HEK293 (cell line): ENCODE results near the gene TP53I3.

Experiments used
- EGR2 ChIP-seq: fragments of 450-650 bp; formaldehyde crosslinking; IDR thresholded peaks from 2 replicates; pipeline ENCODE4 v1.5.1; 2016; ENCODE audit warnings: low read depth, missing biosample characterization, missing genetic modification characterization
- GLI2 ChIP-seq: fragments of 450-650 bp; formaldehyde crosslinking; IDR thresholded peaks from 2 replicates; pipeline ENCODE4; 2017; ENCODE audit warnings: missing biosample characterization, missing genetic modification characterization, low read depth, borderline replicate concordance
- IKZF3 ChIP-seq: fragments of 450-650 bp; IDR thresholded peaks from 2 replicates; pipeline ENCODE4 v1.5.0; 2018; ENCODE audit warnings: missing biosample characterization, mild to moderate bottlenecking, missing genetic modification characterization, moderate library complexity
- INSM2 ChIP-seq: fragments of 450-650 bp; formaldehyde crosslinking; IDR thresholded peaks from 2 replicates; pipeline ENCODE4 v1.5.1; 2016; ENCODE audit warnings: missing biosample characterization, missing genetic modification characterization
- KLF7 ChIP-seq: fragments of 450-650 bp; formaldehyde crosslinking; IDR thresholded peaks from 2 replicates; pipeline ENCODE4 v1.5.1; 2016; ENCODE audit warnings: missing biosample characterization, missing genetic modification characterization, borderline replicate concordance
- OSR2 ChIP-seq: fragments of 450-650 bp; formaldehyde crosslinking; IDR thresholded peaks from 2 replicates; pipeline ENCODE4 v1.5.1; 2016; ENCODE audit warnings: missing biosample characterization, missing genetic modification characterization
- PRDM1 ChIP-seq: fragments of 450-650 bp; formaldehyde crosslinking; IDR thresholded peaks from 2 replicates; pipeline ENCODE4; 2016; ENCODE audit warnings: missing biosample characterization, missing genetic modification characterization
- PRDM10 ChIP-seq: fragments of 450-650 bp; formaldehyde crosslinking; IDR thresholded peaks from 2 replicates; pipeline ENCODE4 v1.5.1; 2016; ENCODE audit warnings: missing biosample characterization, missing genetic modification characterization
- ZBTB48 ChIP-seq: fragments of 450-650 bp; formaldehyde crosslinking; IDR thresholded peaks from 2 replicates; pipeline ENCODE4 v1.5.1; 2016; ENCODE audit warnings: missing biosample characterization, missing genetic modification characterization
- ZEB2 ChIP-seq: fragments of 450-650 bp; formaldehyde crosslinking; IDR thresholded peaks from 2 replicates; pipeline ENCODE4 v1.5.1; 2016; ENCODE audit warnings: missing biosample characterization, missing genetic modification characterization
- ZFHX2 ChIP-seq: fragments of 450-650 bp; formaldehyde crosslinking; conservative IDR thresholded peaks from 2 replicates; pipeline ENCODE4 v1.5.1; 2016; ENCODE audit warnings: missing biosample characterization, missing genetic modification characterization
- ZNF138 ChIP-seq: fragments of 450-650 bp; formaldehyde crosslinking; IDR thresholded peaks from 2 replicates; pipeline ENCODE4 v1.5.1; 2016; ENCODE audit warnings: missing biosample characterization, missing genetic modification characterization, borderline replicate concordance
- ZNF211 ChIP-seq: fragments of 450-650 bp; formaldehyde crosslinking; IDR thresholded peaks from 2 replicates; pipeline ENCODE4 v1.5.1; 2016; ENCODE audit warnings: low read depth, missing biosample characterization, missing genetic modification characterization
- ZNF274 ChIP-seq, 2 experiments: fragments of 200-500 bp in 1 of 2; fragments of 450-650 bp in 1 of 2; sonication (Bioruptor generic) in 1 of 2; formaldehyde crosslinking in 1 of 2; IDR thresholded peaks; 2 replicates each; pipeline versions ENCODE4 v1.5.1 to v1.6.1; 2014 to 2016; ENCODE audit warnings: borderline replicate concordance in 1 of 2, inconsistent platforms in 1 of 2, low read length in 1 of 2, missing biosample characterization in 1 of 2, missing genetic modification characterization in 1 of 2
- ZNF37A ChIP-seq: fragments of 450-650 bp; IDR thresholded peaks from 2 replicates; pipeline ENCODE4 v1.5.1; 2018; ENCODE audit warnings: missing biosample characterization, missing genetic modification characterization
- ZNF391 ChIP-seq: fragments of 450-650 bp; formaldehyde crosslinking; IDR thresholded peaks from 2 replicates; pipeline ENCODE4 v1.5.1; 2016; ENCODE audit warnings: low read depth, missing biosample characterization, missing genetic modification characterization, borderline replicate concordance
- ZNF416 ChIP-seq: fragments of 450-650 bp; formaldehyde crosslinking; IDR thresholded peaks from 2 replicates; pipeline ENCODE4 v1.5.1; 2016; ENCODE audit warnings: missing biosample characterization, missing genetic modification characterization
- ZNF426 ChIP-seq: fragments of 450-650 bp; formaldehyde crosslinking; IDR thresholded peaks from 2 replicates; pipeline ENCODE4 v1.5.1; 2017; ENCODE audit warnings: missing biosample characterization, missing genetic modification characterization, mild to moderate bottlenecking, inconsistent platforms, moderate library complexity
- ZNF48 ChIP-seq: fragments of 450-650 bp; formaldehyde crosslinking; IDR thresholded peaks from 2 replicates; pipeline ENCODE4 v1.5.1; 2016; ENCODE audit warnings: missing biosample characterization, missing genetic modification characterization
- ZNF521 ChIP-seq: fragments of 450-650 bp; formaldehyde crosslinking; IDR thresholded peaks from 2 replicates; pipeline ENCODE4 v1.5.1; 2017; ENCODE audit warnings: missing biosample characterization, mild to moderate bottlenecking, missing genetic modification characterization
- ZNF529 ChIP-seq: fragments of 450-650 bp; formaldehyde crosslinking; IDR thresholded peaks from 2 replicates; pipeline ENCODE4 v1.5.1; 2017; ENCODE audit warnings: missing genetic modification characterization, missing biosample characterization; ENCODE audit not compliant: insufficient replicate concordance
- ZNF560 ChIP-seq: fragments of 450-650 bp; formaldehyde crosslinking; IDR thresholded peaks from 2 replicates; pipeline ENCODE4 v1.5.1; 2017; ENCODE audit warnings: missing biosample characterization, missing genetic modification characterization, borderline replicate concordance
- ZNF596 ChIP-seq: fragments of 450-650 bp; IDR thresholded peaks from 2 replicates; pipeline ENCODE4 v1.5.0; 2018; ENCODE audit warnings: missing biosample characterization, mild to moderate bottlenecking, missing genetic modification characterization, moderate library complexity
- ZNF600 ChIP-seq: fragments of 450-650 bp; formaldehyde crosslinking; IDR thresholded peaks from 2 replicates; pipeline ENCODE4 v1.5.1; 2016; ENCODE audit warnings: missing biosample characterization, missing genetic modification characterization
- ZNF664 ChIP-seq: fragments of 450-650 bp; formaldehyde crosslinking; IDR thresholded peaks from 2 replicates; pipeline ENCODE4 v1.5.1; 2016; ENCODE audit warnings: missing biosample characterization, missing genetic modification characterization
- ZNF830 ChIP-seq: fragments of 450-650 bp; IDR thresholded peaks from 2 replicates; pipeline ENCODE4 v1.5.0; 2018; ENCODE audit warnings: missing biosample characterization, missing genetic modification characterization, low read depth, mild to moderate bottlenecking, moderate library complexity
- ZSCAN4 ChIP-seq: fragments of 450-650 bp; formaldehyde crosslinking; IDR thresholded peaks from 2 replicates; pipeline ENCODE4 v1.5.1; 2017; ENCODE audit warnings: missing biosample characterization, missing genetic modification characterization
- ZXDB ChIP-seq: fragments of 450-650 bp; formaldehyde crosslinking; IDR thresholded peaks from 2 replicates; pipeline ENCODE4 v1.5.1; 2016; ENCODE audit warnings: missing biosample characterization, missing genetic modification characterization
- TF ChIP-seq, protein P1 (sequence below): fragments of 450-650 bp; formaldehyde crosslinking; IDR thresholded peaks from 2 replicates; pipeline ENCODE4 v1.5.1; 2016; ENCODE audit warnings: missing biosample characterization, missing genetic modification characterization
- TF ChIP-seq, protein P2 (sequence below): fragments of 450-650 bp; formaldehyde crosslinking; IDR thresholded peaks from 2 replicates; pipeline ENCODE4 v1.5.1; 2016; ENCODE audit warnings: missing biosample characterization, missing genetic modification characterization

TP53I3 gene

GRCh38 chr2:24050041-24050979 lies 34.3 kb downstream of the TP53I3 start (continued):
- TF ChIP-seq ZNF600 (tag by site-specific recombination) (peak; percentile 52; the same call in 1 of the 2 replicates), IKZF3 (tag by site-specific recombination) (no peak), ZNF211 (tag by site-specific recombination) (no peak), ZEB2 (no peak; the same call in 1 of the 2 replicates), ZNF37A (no peak), ZNF521 (no peak), INSM2 (no peak), ZNF416 (tag by site-specific recombination) (no peak), ZFHX2 (tag by site-specific recombination) (peak; percentile 48; the same call in 1 of the 2 replicates), ZNF664 (no peak), ZNF830 (tag by site-specific recombination) (no peak), ZXDB (tag by site-specific recombination) (no peak), ZNF426 (no peak), GLI2 (tag by site-specific recombination) (no peak), ZSCAN4 (no peak), OSR2 (no peak), ZNF391 (no peak), ZNF274 (IDR thresholded peaks at IDR 0.05; ENCODE audit: low read length) (no peak), ZNF274 (tag by site-specific recombination; IDR thresholded peaks at IDR 0.05; ENCODE audit: borderline replicate concordance) (no peak), ZNF560 (no peak), ZNF596 (tag by site-specific recombination) (no peak), PRDM1 (tag by site-specific recombination) (peak; percentile 69), ZBTB48 (tag by site-specific recombination) (peak; percentile 52; the same call in 1 of the 2 replicates), EGR2 (tag by site-specific recombination) (0 out of 2 replicates have a peak, but pooled peaks have one; percentile 9), PRDM10 (tag by site-specific recombination) (peak; percentile 76), ZNF48 (tag by site-specific recombination) (no peak), ZNF529 (tag by site-specific recombination) (no peak), KLF7 (tag by site-specific recombination) (no peak), ZNF138 (no peak)
- TF ChIP-seq, protein P1, sequence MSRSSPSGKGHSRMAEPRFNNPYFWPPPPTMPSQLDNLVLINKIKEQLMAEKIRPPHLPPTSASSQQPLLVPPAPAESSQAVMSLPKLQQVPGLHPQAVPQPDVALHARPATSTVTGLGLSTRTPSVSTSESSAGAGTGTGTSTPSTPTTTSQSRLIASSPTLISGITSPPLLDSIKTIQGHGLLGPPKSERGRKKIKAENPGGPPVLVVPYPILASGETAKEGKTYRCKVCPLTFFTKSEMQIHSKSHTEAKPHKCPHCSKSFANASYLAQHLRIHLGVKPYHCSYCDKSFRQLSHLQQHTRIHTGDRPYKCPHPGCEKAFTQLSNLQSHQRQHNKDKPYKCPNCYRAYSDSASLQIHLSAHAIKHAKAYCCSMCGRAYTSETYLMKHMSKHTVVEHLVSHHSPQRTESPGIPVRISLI (tag by site-specific recombination) = no peak
- TF ChIP-seq, protein P2, sequence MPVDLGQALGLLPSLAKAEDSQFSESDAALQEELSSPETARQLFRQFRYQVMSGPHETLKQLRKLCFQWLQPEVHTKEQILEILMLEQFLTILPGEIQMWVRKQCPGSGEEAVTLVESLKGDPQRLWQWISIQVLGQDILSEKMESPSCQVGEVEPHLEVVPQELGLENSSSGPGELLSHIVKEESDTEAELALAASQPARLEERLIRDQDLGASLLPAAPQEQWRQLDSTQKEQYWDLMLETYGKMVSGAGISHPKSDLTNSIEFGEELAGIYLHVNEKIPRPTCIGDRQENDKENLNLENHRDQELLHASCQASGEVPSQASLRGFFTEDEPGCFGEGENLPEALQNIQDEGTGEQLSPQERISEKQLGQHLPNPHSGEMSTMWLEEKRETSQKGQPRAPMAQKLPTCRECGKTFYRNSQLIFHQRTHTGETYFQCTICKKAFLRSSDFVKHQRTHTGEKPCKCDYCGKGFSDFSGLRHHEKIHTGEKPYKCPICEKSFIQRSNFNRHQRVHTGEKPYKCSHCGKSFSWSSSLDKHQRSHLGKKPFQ (tag by site-specific recombination) = no peak
